ENCODE data around the gene STIM2.

- TF ChIP-seq POLR2A (IDR thresholded peaks at IDR 0.05; ENCODE audit: low read depth, low read length) (no peak), SPI1 (IDR thresholded peaks at IDR 0.05; ENCODE audit: low read depth, low read length) (no peak), POLR2AphosphoS5 (IDR thresholded peaks at IDR 0.05; ENCODE audit: low read depth, low read length) (no peak)
These were observed 190.1 kb downstream of the STIM2 start for GRCh38 chr4:27050731-27051130.

All from GM12891 (cell line).